ENCODE results near the gene INTS6. TPM values are rescaled to one million over a fixed set of nuclear protein-coding genes. Genes with fewer than 3 reads are reported as not detected.

The INTS6 gene
- total and polyA plus RNA-seq, 2 of the 4 experiments (the other 2 are of a cell fraction): 12.9 to 42.3 TPM

GRCh38 chr13:51347099-51347498, 105.7 kb downstream of the INTS6 start:
- ChIA-PET POLR2A (ENCODE audit: unreplicated experiment) (no interaction called here), CTCF (no interaction called here)
- Histone ChIP-seq H4K91ac (ENCODE audit: insufficient read depth, low read depth, low read length) (no peak overlapping the region), H4K8ac (ENCODE audit: low read depth in 2 of 2, low read length in 2 of 2) (no peak overlapping the region), H2AK5ac (ENCODE audit: low read depth, low read length) (no peak overlapping the region), H3K27ac (ENCODE audit: insufficient read depth, low read length) (no peak overlapping the region), H3K4me3 (ENCODE audit: insufficient read depth, low read depth, low read length) (no peak overlapping the region), H2BK120ac (ENCODE audit: low read depth, low read length) (no peak overlapping the region), H3K9me1 (ENCODE audit: insufficient read depth, low read length) (no peaks in the 10 kb centered on the region), H2BK15ac (ENCODE audit: low read depth, low read length) (no peak overlapping the region), H2AK9ac (replicated peaks; ENCODE audit: low read depth, low read length, poor library complexity) (no peak overlapping the region), H3K4me2 (ENCODE audit: low read depth, low read length) (no peak overlapping the region), H3K36me3 (ENCODE audit: control insufficient read depth, insufficient read depth, low read length) (no peaks in the 10 kb centered on the region), H3K56ac (ENCODE audit: extremely low read depth, insufficient read depth, low read length) (no peak overlapping the region), H3K79me1 (ENCODE audit: low read depth in 1 of 2, low read length in 2 of 2) (no peaks in the 10 kb centered on the region), H3K18ac (ENCODE audit: low read depth, low read length) (no peak overlapping the region), H2BK20ac (ENCODE audit: low read depth, low read length) (no peak overlapping the region), H3K4ac (ENCODE audit: low read depth, low read length) (no peak overlapping the region), H3K4me1 (ENCODE audit: control insufficient read depth, insufficient read depth, low read length) (peaks cover 4% of the 10 kb centered on the region), H4K5ac (ENCODE audit: low read depth, low read length) (no peak overlapping the region), H4K20me1 (ENCODE audit: insufficient read depth, low read length) (no peaks in the 10 kb centered on the region), H2BK5ac (ENCODE audit: low read depth, low read length, poor library complexity, severe bottlenecking) (no peak overlapping the region), H3K9me3 (ENCODE audit: control insufficient read depth, insufficient read depth, low read length) (no peaks in the 10 kb centered on the region), H3K9ac (ENCODE audit: low read depth, low read length) (no peak overlapping the region), H2AFZ (replicated peaks; ENCODE audit: low read length, poor library complexity) (no peak overlapping the region), H3K14ac (replicated peaks; ENCODE audit: low read depth, low read length) (no peak overlapping the region), H3K23ac (ENCODE audit: low read depth, low read length) (no peak overlapping the region), H3K27me3 (ENCODE audit: control insufficient read depth, insufficient read depth, low read length) (no peaks in the 10 kb centered on the region)
- in situ Hi-C loops (cut with MboI; ENCODE audit: low sequenced_read_pairs) (no loop called here), dilution Hi-C loops (cut with HindIII; ENCODE audit: low sequenced_read_pairs, unreplicated experiment) (no loop called here), intact Hi-C loops (cut with micrococcal nuclease) (loop anchor here (1.0 kb wide), 1 partner anchor 9 kb away; no protein-coding TSS in a partner anchor)
- 100% methylated on average over 1 of the region's 9 CpGs; no CpG with 5 or more reads in 1 of the 2 experiments for WGBS, 2 experiments (ENCODE audit: extremely low coverage in 2 of 2, insufficient read length in 1 of 2)
- ATAC-seq (ENCODE audit: low read depth): no peak
- BruUV-seq (replicated peaks): no TSS peak
- no peak for TF ChIP-seq SMC3 (IDR thresholded peaks at IDR 0.05; ENCODE audit: low read depth, low read length)
- no peak for TF ChIP-seq BHLHE40 (IDR thresholded peaks at IDR 0.05; ENCODE audit: low read depth, low read length)
- TF ChIP-seq ELK1 (IDR thresholded peaks at IDR 0.05; ENCODE audit: borderline replicate concordance, low read depth, low read length): no peak
- TF ChIP-seq CHD1 (IDR thresholded peaks at IDR 0.05; ENCODE audit: low read depth, low read length): no peak
- no peak for TF ChIP-seq MAFK (IDR thresholded peaks at IDR 0.05; ENCODE audit: low read depth, low read length)
- TF ChIP-seq RFX5 (IDR thresholded peaks at IDR 0.05; ENCODE audit: low read depth, low read length): no peak
- TF ChIP-seq CEBPB (IDR thresholded peaks at IDR 0.05; ENCODE audit: low read depth, low read length): no peak
- TF ChIP-seq RCOR1 (IDR thresholded peaks at IDR 0.05; ENCODE audit: insufficient replicate concordance, low read length): no peak
- no peak for TF ChIP-seq MXI1 (IDR thresholded peaks at IDR 0.05; ENCODE audit: borderline replicate concordance, low read depth, low read length)
- no peak for TF ChIP-seq USF2 (IDR thresholded peaks at IDR 0.05; ENCODE audit: low read depth, low read length)
- no peak for TF ChIP-seq MAZ (IDR thresholded peaks at IDR 0.05; ENCODE audit: borderline replicate concordance, low read depth, low read length)
- no peak for TF ChIP-seq CTCF (conservative IDR thresholded peaks at IDR 0.05; ENCODE audit: low read depth, low read length)
- no peak for TF ChIP-seq NFE2L2 (IDR thresholded peaks at IDR 0.05; ENCODE audit: low read depth, low read length)
- TF ChIP-seq RAD21 (IDR thresholded peaks at IDR 0.05; ENCODE audit: low read length): no peak
- no peak for TF ChIP-seq FOS (IDR thresholded peaks at IDR 0.05; ENCODE audit: low read depth, low read length)
- TF ChIP-seq POLR2A (IDR thresholded peaks at IDR 0.05; ENCODE audit: low read depth, low read length): no peak
- DNase-seq: no peak
